NCI-H524 (cell line): ENCODE measurements around the gene PGAM5.
"Not testable (repeated sequence)": the region's sequence is repeated elsewhere in the genome, so short reads cannot be mapped to it uniquely, and the experiment has no call there.

Experiments used
- DNase-seq, 2 experiments: peaks; one replicate each; lab custom pipeline; 2025; lab: John Stamatoyannopoulos, UW

Gene PGAM5

DNA sequence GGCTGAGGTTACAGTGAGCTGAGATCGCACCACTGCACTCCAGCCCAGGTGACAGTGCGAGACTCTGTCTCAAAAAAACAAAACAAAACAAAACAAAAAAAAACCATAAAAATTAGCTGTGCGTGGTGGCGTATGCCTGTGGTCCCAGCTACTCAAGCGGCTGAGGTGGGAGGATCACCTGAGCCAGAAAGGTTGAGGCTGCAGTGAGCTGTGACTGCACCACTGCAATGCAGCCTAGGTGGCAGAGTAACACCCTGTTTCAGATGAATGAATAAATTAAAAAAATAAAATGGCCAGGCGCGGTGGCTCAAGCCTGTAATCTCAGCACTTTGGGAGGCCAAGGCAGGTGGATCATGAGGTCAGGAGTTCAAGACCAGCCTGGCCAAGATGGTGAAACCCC is 43.0 kb downstream of the PGAM5 start:
- not testable (repeated sequence) for DNase-seq

DNA sequence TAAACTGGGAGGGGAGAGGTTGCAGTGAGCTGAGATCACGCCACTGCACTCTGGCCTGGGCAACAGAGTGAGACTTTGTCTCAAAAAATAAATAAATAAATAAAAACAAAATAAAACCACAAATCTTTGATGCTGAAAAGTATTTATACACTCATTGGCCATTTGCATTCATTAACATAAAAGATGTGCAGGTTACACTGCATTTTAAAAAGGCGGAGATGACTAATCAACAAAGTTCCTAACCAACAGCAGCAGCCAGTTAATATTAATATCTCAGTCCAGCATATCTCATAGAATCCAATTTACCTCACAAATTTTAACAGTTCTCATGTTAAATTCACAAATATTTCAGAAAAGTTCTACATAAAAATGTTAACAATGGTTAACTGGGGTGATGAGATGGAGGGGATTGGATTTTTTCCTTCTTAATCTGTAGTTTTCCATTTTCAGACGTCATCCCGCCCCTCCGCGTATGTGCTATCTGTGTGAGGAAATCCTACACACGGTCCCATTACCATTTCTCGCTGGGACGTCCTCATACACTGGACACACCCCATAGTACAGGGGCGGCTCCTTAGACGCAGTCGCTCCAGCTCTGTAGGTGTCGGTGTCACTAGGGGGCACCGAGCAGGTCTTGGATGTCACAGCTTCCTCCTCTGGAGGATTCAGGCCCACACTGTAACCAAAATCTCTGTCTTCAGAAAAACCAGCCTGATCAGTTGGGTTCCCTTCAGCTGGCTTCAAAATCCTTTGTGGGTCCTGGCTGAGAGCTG is 43.7 kb downstream of the PGAM5 start:
- no peak for DNase-seq

DNA sequence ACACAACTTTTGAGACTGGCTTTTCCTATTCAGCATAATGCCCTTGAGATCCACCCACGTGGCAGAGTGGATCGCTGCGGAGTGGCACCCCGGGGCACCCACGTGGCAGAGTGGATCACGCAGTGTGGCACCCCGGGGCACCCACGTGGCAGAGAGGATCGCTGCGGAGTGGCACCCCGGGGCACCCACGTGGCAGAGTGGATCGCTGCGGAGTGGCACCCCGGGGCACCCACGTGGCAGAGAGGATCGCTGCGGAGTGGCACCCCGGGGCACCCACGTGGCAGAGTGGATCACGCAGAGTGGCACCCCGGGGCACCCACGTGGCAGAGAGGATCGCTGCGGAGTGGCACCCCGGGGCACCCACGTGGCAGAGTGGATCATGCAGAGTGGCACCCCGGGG is 48.2 kb downstream of the PGAM5 start:
- not testable (repeated sequence) for DNase-seq

DNA sequence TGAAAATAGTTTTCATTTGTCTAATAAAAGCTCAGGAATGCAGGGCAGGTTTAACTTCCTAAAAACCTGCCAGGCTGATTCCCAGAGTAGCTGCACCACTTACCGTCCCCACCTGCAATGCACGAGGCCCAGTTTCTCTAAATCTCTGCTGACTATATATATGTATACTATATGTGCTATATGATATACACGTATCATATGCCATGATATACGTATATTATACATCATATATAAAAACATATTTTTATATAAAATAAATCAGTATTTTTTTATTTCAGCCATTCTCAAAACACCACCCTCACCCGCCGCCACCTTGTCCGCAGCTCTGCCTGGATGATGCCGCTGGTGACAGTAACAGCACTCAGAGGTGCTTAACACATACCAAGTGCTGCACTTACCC is 48.7 kb downstream of the PGAM5 start:
- DNase-seq, result no peak

DNA sequence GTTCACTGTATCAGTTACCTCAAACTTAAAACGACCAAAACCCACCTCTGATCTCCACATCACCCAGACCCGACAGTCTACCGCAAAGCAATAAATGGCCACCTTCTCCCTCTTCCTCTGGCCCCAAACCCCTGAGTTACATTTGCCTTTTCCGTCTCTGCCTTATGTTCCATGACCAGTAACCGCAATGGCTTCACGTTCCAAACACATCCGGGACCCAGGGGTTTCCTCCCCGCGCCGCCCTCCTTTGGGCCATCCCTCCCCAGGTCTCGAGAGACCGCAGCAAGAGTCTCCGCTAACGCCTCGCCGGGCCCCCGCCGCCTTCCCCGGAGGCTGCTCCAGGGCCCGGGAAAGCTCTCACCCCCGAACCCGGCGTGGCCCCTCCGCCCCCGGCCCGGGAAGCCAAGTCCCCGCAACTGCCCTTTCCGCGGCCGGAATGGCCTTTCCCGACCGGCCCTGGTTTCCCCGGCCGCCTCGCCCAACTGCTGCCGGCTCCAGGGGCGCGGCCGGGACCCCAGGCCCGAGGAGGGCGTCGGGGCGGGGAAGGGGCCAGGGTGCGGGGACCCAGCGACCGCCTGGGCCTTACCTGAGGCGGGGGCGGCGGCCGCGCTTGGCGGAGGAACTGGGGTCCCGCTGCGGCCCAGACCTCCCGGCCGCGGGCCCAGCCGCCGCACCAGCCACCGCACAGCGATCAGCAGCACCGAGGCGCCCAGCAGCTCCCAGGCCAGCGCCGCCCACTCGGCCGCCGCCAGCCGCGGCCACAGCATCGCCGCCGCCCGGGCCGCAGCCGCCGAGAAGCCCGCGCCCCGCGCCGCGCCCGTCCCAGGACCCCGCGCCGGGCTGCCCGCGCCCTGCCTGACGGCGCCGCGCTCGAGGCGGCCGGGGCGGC is 50.6 kb downstream of the PGAM5 start, which contains the start of gene ANKLE2:
Gene ANKLE2, minus strand, starts transcription at position 801 of the 889 bp plus-strand sequence. Its CDS starts 34 bp downstream, at position 767.
- DNase-seq, result peak in 1 of 2 experiments; percentile 36

DNA sequence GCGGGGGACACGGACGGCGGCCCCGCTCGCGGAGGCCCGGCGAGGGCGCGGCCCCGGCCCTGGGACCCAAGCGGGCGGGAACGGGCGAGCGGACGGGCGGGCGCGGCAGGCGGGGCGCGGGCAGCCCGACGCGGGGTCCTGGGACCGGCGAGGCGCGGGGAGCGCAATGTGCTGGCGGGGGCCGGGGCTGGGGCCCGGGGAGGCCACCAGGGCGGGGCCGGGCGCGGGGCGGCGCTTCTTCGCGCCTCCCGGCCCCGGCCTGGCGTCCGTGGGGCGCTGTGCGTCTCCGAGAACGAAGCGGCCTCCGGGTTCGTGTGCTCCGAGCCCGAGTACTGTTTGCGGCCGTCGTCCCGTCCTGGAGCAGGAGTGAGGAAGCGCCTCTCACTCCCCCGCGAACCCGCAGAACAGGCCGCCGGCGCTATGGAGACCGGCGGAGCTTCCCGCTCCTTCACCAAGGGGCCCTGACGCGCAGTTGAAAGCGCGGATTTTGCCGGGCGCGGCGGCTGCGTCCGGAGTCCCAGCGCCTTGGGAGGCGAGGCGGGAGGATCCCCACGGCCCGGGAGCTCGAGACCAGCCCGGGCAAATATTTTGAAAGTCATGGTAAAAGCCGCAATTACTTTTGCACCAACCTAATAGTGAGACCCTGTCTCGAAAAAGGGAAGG is 51.4 kb downstream of the PGAM5 start:
- DNase-seq, result peak; percentile 58 to 81

DNA sequence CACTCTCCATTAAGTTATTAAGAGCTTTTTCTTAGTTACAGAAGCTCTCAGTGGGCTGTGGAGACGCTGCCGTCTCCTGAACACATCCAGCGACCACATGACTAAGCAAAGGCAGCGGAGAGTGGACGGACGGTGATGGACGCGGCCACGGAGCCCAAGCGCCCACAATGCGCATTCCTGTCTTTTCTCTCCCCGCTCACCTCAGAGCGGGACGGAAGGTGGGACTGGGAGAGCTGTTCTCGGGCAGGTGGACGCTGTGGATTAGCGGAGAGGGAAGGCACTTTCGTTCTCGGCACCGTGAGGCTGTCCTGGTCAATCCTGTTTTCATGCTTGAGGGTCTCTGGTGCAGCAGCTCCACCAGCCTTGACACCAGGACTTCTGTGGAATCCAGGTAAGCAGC is 53.6 kb downstream of the PGAM5 start:
- no peak for DNase-seq

DNA sequence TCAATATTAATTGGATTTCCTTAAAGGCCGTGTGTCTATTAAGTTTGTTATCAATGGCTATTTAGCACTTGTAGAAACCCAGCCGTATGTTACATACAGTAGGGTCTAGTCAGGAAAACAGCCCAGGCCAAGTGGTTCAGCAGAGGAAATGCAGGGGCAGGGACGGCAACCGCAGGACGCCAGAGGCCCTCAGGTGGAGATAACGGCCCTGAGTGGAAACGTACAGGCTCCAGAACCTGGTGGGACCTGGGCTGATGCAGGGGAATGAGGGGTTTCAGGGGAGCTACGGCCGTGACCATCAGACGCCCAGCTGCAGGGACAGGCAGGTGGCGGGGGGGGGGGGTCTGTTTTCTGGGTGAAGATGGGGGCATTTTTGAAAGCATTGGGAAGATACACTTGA is 54.7 kb downstream of the PGAM5 start:
- DNase-seq, result no peak

DNA sequence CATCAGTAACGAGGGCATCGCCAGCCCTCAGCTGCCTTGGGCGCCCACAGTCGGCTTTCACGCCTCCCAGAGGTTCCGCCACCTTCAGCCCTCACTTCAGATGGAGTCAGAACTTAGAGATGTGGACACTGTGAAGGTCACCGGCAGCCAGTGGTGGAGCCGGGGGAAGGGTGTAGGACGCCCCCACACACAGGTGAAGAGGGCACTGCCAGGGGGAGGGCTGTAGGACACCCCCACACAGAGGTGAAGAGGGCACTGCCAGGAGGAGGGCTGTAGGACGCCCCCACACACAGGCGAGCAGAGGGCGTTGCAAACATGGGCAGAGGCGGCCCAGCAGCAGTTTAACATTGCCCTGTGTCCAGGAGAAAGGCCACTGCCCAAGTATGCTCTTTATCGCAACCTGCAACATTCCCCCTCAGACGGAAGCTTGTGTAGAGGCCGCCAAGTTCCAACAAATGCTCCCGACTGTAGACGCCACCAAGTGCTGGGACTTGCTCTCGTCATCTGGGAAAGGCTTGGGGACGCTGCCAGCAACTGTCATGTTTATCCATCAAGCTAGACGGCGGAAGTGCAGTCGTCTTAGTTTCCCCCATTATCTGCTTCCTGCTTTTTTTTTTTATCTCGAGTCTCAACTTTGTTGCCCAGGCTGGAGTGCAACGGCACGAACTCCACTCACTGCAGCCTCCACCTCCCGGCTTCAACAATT is 55.9 kb downstream of the PGAM5 start:
- DNase-seq, result no peak

DNA sequence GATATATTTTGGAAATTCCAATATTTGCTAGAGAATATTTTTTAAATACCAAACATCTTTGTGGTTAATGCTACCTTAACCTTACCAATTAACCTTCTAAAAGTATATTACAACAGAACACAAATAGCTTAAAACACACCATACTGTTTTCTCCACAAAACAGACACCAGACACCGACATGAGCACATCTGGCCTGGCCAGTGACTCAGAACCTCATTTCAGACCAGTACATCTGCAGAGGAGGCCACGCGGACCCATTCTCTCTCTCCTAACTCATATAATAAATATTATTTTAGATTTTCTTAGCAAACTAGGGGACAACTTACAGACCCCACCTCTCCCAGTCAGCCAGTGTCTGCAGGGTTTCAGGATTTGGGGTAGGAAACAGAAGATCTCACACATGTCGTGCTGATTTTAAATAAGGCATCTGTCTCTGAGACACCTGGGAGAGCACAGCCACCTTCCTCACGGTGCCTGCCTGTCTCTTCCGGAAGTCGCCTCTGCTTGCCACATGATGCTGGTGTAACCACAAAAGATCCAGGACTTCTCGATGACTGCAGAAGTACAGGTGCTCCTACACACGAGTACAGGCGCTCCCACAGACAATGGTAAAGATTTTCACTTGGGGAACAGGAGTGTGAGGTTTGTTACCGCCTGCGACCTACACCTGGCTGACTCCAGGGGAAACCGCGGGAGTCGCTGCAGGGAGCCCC is 60.6 kb downstream of the PGAM5 start:
- no peak for DNase-seq
